Naive B cell (primary cell): ENCODE results near the gene ZNF668. TPM values are rescaled to one million over a fixed set of nuclear protein-coding genes. Genes with fewer than 3 reads are reported as not detected.

ENCODE experiments used
- ATAC-seq, 2 donors: fragments of 150-1000 bp; cut with Tn5 transposase; 2 replicates each; pipeline ENCODE4 v1.10.0; 2021; ENCODE audit warnings: low read depth in 2 of 2, mild to moderate bottlenecking in 2 of 2, moderate library complexity in 2 of 2
- DNase-seq: peaks from one replicate; pipeline ENCODE4 v3.0.0; 2022
- H3K27ac Mint-ChIP-seq, 6 donors: one replicate each; pipeline ENCODE4 v1.8.0; 2020 to 2022; ENCODE audit warnings: mild to moderate bottlenecking in 6 of 6, mixed read lengths in 6 of 6, moderate library complexity in 5 of 6, inconsistent platforms in 2 of 6
- H3K27me3 Mint-ChIP-seq, 3 donors: one replicate each; pipeline ENCODE4 v1.8.0; 2021 to 2022; ENCODE audit warnings: mixed read lengths in 3 of 3, mild to moderate bottlenecking in 1 of 3
- H3K36me3 Mint-ChIP-seq, 2 donors: one replicate each; pipeline ENCODE4 v1.8.0; 2020 to 2022; ENCODE audit warnings: mixed read lengths in 2 of 2, inconsistent platforms in 1 of 2, mild to moderate bottlenecking in 1 of 2
- H3K4me1 Mint-ChIP-seq, 3 donors: one replicate each; pipeline ENCODE4 v1.8.0; 2020 to 2022; ENCODE audit warnings: mixed read lengths in 3 of 3, inconsistent platforms in 1 of 3, mild to moderate bottlenecking in 1 of 3, moderate library complexity in 1 of 3
- H3K4me3 Mint-ChIP-seq, 8 donors: one replicate each; pipeline ENCODE4 v1.8.0; 2020 to 2022; ENCODE audit warnings: mild to moderate bottlenecking in 8 of 8, mixed read lengths in 8 of 8, moderate library complexity in 8 of 8, inconsistent platforms in 2 of 8
- H3K9me3 Mint-ChIP-seq, 7 donors: one replicate each; pipeline ENCODE4 v1.8.0; 2020 to 2022; ENCODE audit warnings: mixed read lengths in 7 of 7, mild to moderate bottlenecking in 5 of 7, inconsistent platforms in 2 of 7, moderate library complexity in 1 of 7
- polyA plus RNA-seq, 6 donors: library from polyadenylated mRNA; unstranded; fragments of 300-500 nt; fragmentation: Illumina TruSeq; gene quantifications; one replicate each; pipeline ENCODE4 v1.2.3, GENCODE V29; 2021; ENCODE audit warnings: low read depth in 6 of 6

The ZNF668 gene
- polyA plus RNA-seq = 1 to 10 TPM; 3.8 to 7.5 (median 5.9) TPM

GRCh38 chr16:31073970-31074813 lies at the start of gene ZNF668, which contains the start of gene ZNF646:
Gene ZNF668 (minus strand): TSS chr16:31074240. CDS start chr16:31064459, 9,781 bp downstream.
Gene ZNF646 (plus strand): TSS chr16:31074422. CDS start chr16:31076325, 1,903 bp downstream.
- ATAC-seq (peak; percentile 85 to 86), DNase-seq (peak; percentile 96)
- Mint-ChIP-seq H3K27ac (peak within 1 kb of the TSS; percentile 96 to 99 (median 98)), H3K36me3 (peaks cover 0 to 10% of the 10 kb centered on the region in 2 donors), H3K27me3 (no peaks in the 10 kb centered on the region), H3K4me3 (peak within 1 kb of the TSS; percentile 90 to 99 (median 97)), H3K9me3 (no peaks in the 10 kb centered on the region), H3K4me1 (peaks cover 23 to 59% (median 48%) of the 10 kb centered on the region in 3 donors)

- Mint-ChIP-seq H3K4me1 (peaks cover 10 to 29% (median 22%) of the 10 kb centered on the region in 3 donors), H3K9me3 (no peaks in the 10 kb centered on the region), H3K27me3 (no peaks in the 10 kb centered on the region), H3K36me3 (peaks cover 4 to 9% of the 10 kb centered on the region in 2 donors), H3K4me3 (peak overlapping the region in 1 of 8 donors; percentile 35), H3K27ac (peak overlapping the region in 1 of 6 donors; percentile 39)
- ATAC-seq (no peak), DNase-seq (no peak)
Measured at GRCh38 chr16:31120129-31120528, 46.1 kb upstream of the ZNF668 start.

- Mint-ChIP-seq H3K4me3 (peak overlapping the region; percentile 77 to 98 (median 94)), H3K27ac (peak overlapping the region; percentile 76 to 98 (median 94)), H3K36me3 (peaks cover 4 to 9% of the 10 kb centered on the region in 2 donors), H3K4me1 (peaks cover 10 to 32% (median 29%) of the 10 kb centered on the region in 3 donors), H3K27me3 (no peaks in the 10 kb centered on the region), H3K9me3 (no peaks in the 10 kb centered on the region)
- DNase-seq = no peak
- ATAC-seq = no peak
Measured at GRCh38 chr16:31118223-31119155, 44.4 kb upstream of the ZNF668 start.

GRCh38 chr16:31117384-31118222 lies 43.6 kb upstream of the ZNF668 start, which contains the start of gene KAT8:
Gene KAT8 (plus strand): TSS chr16:31117664. CDS start chr16:31117682, 18 bp downstream.
- peak; percentile 91 to 93 for ATAC-seq
- Mint-ChIP-seq H3K9me3 (no peaks in the 10 kb centered on the region), H3K36me3 (peaks cover 4 to 9% of the 10 kb centered on the region in 2 donors), H3K4me1 (peaks cover 10 to 36% (median 29%) of the 10 kb centered on the region in 3 donors), H3K4me3 (peak within 1 kb of the TSS; percentile 77 to 98 (median 94)), H3K27me3 (no peaks in the 10 kb centered on the region), H3K27ac (peak within 1 kb of the TSS; percentile 76 to 98 (median 96))
- DNase-seq = peak; percentile 96

GRCh38 chr16:31114468-31114867 lies 40.4 kb upstream of the ZNF668 start:
- Mint-ChIP-seq H3K36me3 (no peaks in the 10 kb centered on the region), H3K4me3 (peak overlapping the region in 4 of 8 donors; percentile 2 to 72 (median 58)), H3K27me3 (no peaks in the 10 kb centered on the region), H3K27ac (peak overlapping the region in 2 of 6 donors; percentile 63 to 78), H3K4me1 (peaks cover 16 to 46% (median 28%) of the 10 kb centered on the region in 3 donors), H3K9me3 (no peaks in the 10 kb centered on the region)
- no peak for ATAC-seq
- no peak for DNase-seq

- Mint-ChIP-seq H3K27ac (peak overlapping the region in 2 of 6 donors; percentile 19 to 73), H3K36me3 (no peaks in the 10 kb centered on the region), H3K9me3 (no peaks in the 10 kb centered on the region), H3K4me1 (peaks cover 13 to 44% (median 20%) of the 10 kb centered on the region in 3 donors), H3K27me3 (no peaks in the 10 kb centered on the region), H3K4me3 (peak overlapping the region in 2 of 8 donors; percentile 35 to 68)
- DNase-seq (no peak), ATAC-seq (no peak)
Measured at GRCh38 chr16:31113121-31114120, 39.4 kb upstream of the ZNF668 start.

- DNase-seq (no peak), ATAC-seq (no peak)
- H3K9me3 Mint-ChIP-seq = no peaks in the 10 kb centered on the region
- H3K36me3 Mint-ChIP-seq = no peaks in the 10 kb centered on the region
- peaks cover 12 to 42% (median 18%) of the 10 kb centered on the region in 3 donors for H3K4me1 Mint-ChIP-seq
- H3K27me3 Mint-ChIP-seq = no peaks in the 10 kb centered on the region
- peak overlapping the region in 1 of 8 donors; percentile 68 for H3K4me3 Mint-ChIP-seq
- no peak overlapping the region for H3K27ac Mint-ChIP-seq
Measured at GRCh38 chr16:31112711-31113110, 38.7 kb upstream of the ZNF668 start.

GRCh38 chr16:31111881-31112466 lies 37.9 kb upstream of the ZNF668 start:
- Mint-ChIP-seq H3K4me1 (peaks cover 13 to 44% (median 23%) of the 10 kb centered on the region in 3 donors), H3K27ac (no peak overlapping the region), H3K36me3 (no peaks in the 10 kb centered on the region), H3K4me3 (peak overlapping the region in 2 of 8 donors; percentile 50 to 85), H3K27me3 (no peaks in the 10 kb centered on the region), H3K9me3 (no peaks in the 10 kb centered on the region)
- no peak for DNase-seq
- ATAC-seq = no peak

- no peak for ATAC-seq
Measured at GRCh38 chr16:31110106-31111034, 36.3 kb upstream of the ZNF668 start.

GRCh38 chr16:31109622-31110021 lies 35.6 kb upstream of the ZNF668 start:
- peaks cover 18 to 42% (median 27%) of the 10 kb centered on the region in 3 donors for H3K4me1 Mint-ChIP-seq
- no peaks in the 10 kb centered on the region for H3K9me3 Mint-ChIP-seq
- DNase-seq = no peak
- ATAC-seq = no peak
- H3K4me3 Mint-ChIP-seq = peak overlapping the region; percentile 79 to 90 (median 85)
- no peaks in the 10 kb centered on the region for H3K27me3 Mint-ChIP-seq
- H3K36me3 Mint-ChIP-seq = no peaks in the 10 kb centered on the region
- H3K27ac Mint-ChIP-seq = peak overlapping the region in 3 of 6 donors; percentile 51 to 83 (median 68)

More at GRCh38 chr16:31110106-31111034, 36.3 kb upstream of the ZNF668 start:
- DNase-seq = no peak
- peak overlapping the region in 1 of 6 donors; percentile 51 for H3K27ac Mint-ChIP-seq
- peaks cover 18 to 45% (median 27%) of the 10 kb centered on the region in 3 donors for H3K4me1 Mint-ChIP-seq
- H3K9me3 Mint-ChIP-seq = no peaks in the 10 kb centered on the region
- peak overlapping the region; percentile 1 to 90 (median 78) for H3K4me3 Mint-ChIP-seq
- H3K27me3 Mint-ChIP-seq = no peaks in the 10 kb centered on the region
- H3K36me3 Mint-ChIP-seq = no peaks in the 10 kb centered on the region
